ENCODE results near the gene ATP8B4. TPM values are rescaled to one million over a fixed set of nuclear protein-coding genes. Genes with fewer than 3 reads are reported as not detected.

The ATP8B4 gene
- total RNA-seq, 4 donors from 2014 or later, result 5.2 to 24.3 (median 7.6) TPM

DNA sequence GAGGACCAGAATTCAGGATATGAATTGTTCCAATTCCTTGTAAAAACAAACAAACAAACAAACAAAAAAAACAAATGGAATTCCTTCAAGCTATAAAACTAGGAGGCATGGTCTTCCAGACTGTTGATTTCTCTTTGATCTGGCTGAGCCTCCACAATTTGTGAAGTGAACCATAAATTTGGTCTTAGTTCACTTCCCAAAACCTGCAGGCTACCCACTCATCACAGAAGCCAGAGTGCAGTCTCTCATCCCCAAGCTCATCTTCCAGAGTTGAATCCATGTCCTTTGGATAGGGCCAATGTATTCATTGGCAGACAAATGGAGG, 294.3 kb downstream of the ATP8B4 start:
- no peak for DNase-seq
- intact Hi-C loops (cut with DNase I), result no loop called here
- no peaks in the 10 kb centered on the region for H3K36me3 ChIP-seq
- TF ChIP-seq, protein P1, sequence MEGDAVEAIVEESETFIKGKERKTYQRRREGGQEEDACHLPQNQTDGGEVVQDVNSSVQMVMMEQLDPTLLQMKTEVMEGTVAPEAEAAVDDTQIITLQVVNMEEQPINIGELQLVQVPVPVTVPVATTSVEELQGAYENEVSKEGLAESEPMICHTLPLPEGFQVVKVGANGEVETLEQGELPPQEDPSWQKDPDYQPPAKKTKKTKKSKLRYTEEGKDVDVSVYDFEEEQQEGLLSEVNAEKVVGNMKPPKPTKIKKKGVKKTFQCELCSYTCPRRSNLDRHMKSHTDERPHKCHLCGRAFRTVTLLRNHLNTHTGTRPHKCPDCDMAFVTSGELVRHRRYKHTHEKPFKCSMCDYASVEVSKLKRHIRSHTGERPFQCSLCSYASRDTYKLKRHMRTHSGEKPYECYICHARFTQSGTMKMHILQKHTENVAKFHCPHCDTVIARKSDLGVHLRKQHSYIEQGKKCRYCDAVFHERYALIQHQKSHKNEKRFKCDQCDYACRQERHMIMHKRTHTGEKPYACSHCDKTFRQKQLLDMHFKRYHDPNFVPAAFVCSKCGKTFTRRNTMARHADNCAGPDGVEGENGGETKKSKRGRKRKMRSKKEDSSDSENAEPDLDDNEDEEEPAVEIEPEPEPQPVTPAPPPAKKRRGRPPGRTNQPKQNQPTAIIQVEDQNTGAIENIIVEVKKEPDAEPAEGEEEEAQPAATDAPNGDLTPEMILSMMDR (IDR thresholded peaks at IDR 0.05), result no peak
- no peak for TF ChIP-seq POLR2A (IDR thresholded peaks at IDR 0.05)
- H3K4me1 ChIP-seq, result no peaks in the 10 kb centered on the region
- no peaks in the 10 kb centered on the region for H3K9me3 ChIP-seq
- H3K4me3 ChIP-seq (replicated peaks in 1 of 3), result no peak overlapping the region
- H3K27ac ChIP-seq, result no peak overlapping the region
- no peaks in the 10 kb centered on the region for H3K27me3 ChIP-seq

DNA sequence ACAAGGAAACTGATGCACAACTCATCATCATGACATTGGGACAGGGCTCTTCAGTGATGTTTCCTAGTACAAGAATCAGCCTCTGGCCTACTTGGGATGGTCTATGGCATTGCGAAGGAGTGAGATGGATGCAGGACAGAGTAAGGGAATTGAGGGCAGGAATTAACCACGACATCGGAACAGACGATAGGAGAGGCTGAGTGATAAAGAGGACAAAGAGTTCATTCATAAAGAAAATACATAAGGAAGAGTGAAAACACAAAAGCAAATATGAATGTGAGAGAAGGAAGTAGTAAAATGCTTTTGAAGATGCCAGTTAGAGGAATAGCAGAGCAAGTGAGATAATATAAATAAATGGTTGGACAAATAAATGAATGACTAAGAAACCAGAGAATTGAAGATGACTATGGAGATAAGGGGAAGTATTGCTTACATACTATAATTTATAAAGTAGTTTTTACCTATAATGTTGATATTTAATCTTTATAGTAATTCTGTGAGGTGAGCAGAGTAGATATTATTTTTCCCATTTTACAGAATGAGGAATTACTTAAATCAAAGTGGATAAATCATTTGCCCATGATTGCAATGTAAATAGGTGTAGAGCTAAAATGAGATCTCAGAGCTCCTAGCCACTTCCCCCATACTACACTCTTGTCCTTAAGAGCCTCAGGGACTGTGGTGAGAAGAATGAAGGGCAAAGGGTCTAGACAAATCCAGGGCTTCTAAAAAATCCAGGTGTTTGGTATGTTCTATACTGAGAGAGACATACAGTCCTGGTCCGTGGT, 294.9 kb downstream of the ATP8B4 start:
- H3K27me3 ChIP-seq, result no peaks in the 10 kb centered on the region

DNA sequence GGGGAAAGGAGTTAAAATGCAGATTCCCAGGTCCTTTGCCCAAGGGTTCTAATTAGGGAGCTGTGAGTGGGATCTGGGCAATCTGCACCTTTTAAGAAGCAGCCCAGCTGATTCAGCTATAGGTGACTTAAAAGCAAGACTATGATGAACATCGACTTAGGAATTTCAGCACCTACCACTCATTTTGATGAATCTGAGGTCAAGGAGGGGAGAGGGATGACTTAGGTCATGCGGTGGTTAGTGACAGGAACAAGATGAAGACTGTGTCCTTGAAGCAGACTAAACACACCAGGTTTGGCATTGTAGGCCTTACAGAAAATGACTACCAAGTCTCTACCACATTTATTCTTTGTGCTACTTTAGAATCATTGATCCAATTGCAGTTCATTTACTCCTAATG, 301.9 kb downstream of the ATP8B4 start:
- Histone ChIP-seq H3K27ac (no peak overlapping the region), H3K4me1 (peaks cover 0 to 3% of the 10 kb centered on the region in 2 donors)
- 84 to 87% methylated on average over 2 of the region's 2 CpGs for WGBS, 2 donors

More for the DNA sequence above, 294.9 kb downstream of the ATP8B4 start:
- 85 to 91% methylated on average over 5 of the region's 5 CpGs for whole genome bisulfite sequencing, 2 donors
- intact Hi-C loops (cut with DNase I), result no loop called here
- Histone ChIP-seq H3K4me3 (replicated peaks in 1 of 3) (no peak overlapping the region), H3K4me1 (no peaks in the 10 kb centered on the region), H3K36me3 (no peaks in the 10 kb centered on the region), H3K9me3 (no peaks in the 10 kb centered on the region), H3K27ac (no peak overlapping the region)
- TF ChIP-seq, protein P1 (IDR thresholded peaks at IDR 0.05), result no peak
- no peak for TF ChIP-seq POLR2A (IDR thresholded peaks at IDR 0.05)
- DNase-seq, result no peak

DNA sequence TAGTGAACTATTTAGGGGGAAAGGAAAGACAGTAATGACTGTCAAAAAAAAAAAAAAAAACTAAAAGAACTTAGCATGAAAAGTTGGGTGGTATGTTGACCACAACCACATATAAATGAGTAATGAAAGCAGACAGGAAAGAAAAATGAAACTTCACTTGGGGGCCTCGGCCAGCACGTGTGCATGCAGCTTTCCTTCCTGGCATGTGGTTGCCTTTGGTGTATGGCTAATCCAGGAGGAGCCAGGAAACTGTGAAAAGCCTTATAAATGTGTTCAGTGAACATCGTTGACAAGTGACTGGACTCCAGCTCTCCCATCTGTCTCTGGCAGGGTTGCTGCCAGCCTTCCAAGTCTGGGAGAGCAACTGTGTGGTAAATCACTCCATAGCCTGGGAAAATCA, 303.1 kb downstream of the ATP8B4 start:
- H3K9me3 ChIP-seq, result no peaks in the 10 kb centered on the region
- no peak for DNase-seq
- no peaks in the 10 kb centered on the region for H3K36me3 ChIP-seq
- no peaks in the 10 kb centered on the region for H3K27me3 ChIP-seq
- 40 to 51% methylated on average over 3 of the region's 3 CpGs for WGBS, 2 donors
- H3K27ac ChIP-seq, result no peak overlapping the region
- intact Hi-C loops (cut with DNase I), result no loop called here
- TF ChIP-seq, protein P1 (IDR thresholded peaks at IDR 0.05), result no peak
- TF ChIP-seq POLR2A (IDR thresholded peaks at IDR 0.05), result no peak
- peaks cover 0 to 3% of the 10 kb centered on the region in 2 donors for H3K4me1 ChIP-seq
- H3K4me3 ChIP-seq (replicated peaks in 1 of 3), result no peak overlapping the region

More for the DNA sequence above, 301.9 kb downstream of the ATP8B4 start:
- Histone ChIP-seq H3K27me3 (no peaks in the 10 kb centered on the region), H3K4me3 (replicated peaks in 1 of 3) (no peak overlapping the region), H3K9me3 (no peaks in the 10 kb centered on the region), H3K36me3 (no peaks in the 10 kb centered on the region)
- no peak for DNase-seq
- intact Hi-C loops (cut with DNase I), result no loop called here
- TF ChIP-seq POLR2A (IDR thresholded peaks at IDR 0.05), result no peak
- TF ChIP-seq, protein P1 (IDR thresholded peaks at IDR 0.05), result no peak

DNA sequence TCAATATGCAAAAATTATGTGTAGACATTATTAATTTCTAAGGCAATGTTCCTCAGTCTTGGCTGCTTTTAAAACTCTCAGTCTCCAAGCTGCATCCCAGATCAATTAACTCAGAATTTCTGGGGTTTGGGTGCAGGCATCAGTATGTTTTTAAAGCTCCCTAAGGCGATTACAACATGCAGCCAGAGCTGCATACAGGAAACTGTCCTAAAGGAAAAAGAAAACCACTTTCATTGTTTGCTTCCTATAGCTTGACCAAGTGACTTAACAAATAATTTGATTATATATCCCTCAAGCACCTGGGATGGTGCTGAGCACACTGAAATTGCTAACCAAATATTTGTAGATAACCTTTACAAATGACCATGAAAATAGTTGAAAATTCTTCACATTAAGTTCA, 303.5 kb downstream of the ATP8B4 start:
- Histone ChIP-seq H3K36me3 (no peaks in the 10 kb centered on the region), H3K27me3 (no peaks in the 10 kb centered on the region), H3K27ac (no peak overlapping the region), H3K9me3 (no peaks in the 10 kb centered on the region), H3K4me1 (peaks cover 0 to 5% of the 10 kb centered on the region in 2 donors), H3K4me3 (replicated peaks in 1 of 3) (no peak overlapping the region)
- TF ChIP-seq, protein P1 (IDR thresholded peaks at IDR 0.05), result no peak
- TF ChIP-seq POLR2A (IDR thresholded peaks at IDR 0.05), result no peak
- DNase-seq, result no peak
- intact Hi-C loops (cut with DNase I), result no loop called here
- WGBS, 2 donors, result 70 to 74% methylated on average over 1 of the region's 1 CpG

Measured in thyroid gland (tissue), 4 donors.